ENCODE results near the gene RPH3AL.

GRCh38 chr17:205817-206216 is 146.8 kb downstream of the RPH3AL start:
- TF ChIP-seq CTCF (IDR thresholded peaks at IDR 0.05) (no peak), POLR2A (IDR thresholded peaks at IDR 0.05) (no peak)

All from ovary (tissue), 3 donors.